ENCODE results near the gene CAMTA1. TPM values are rescaled to one million over a fixed set of nuclear protein-coding genes. Genes with fewer than 3 reads are reported as not detected.
"Not testable (repeated sequence)": the region's sequence is repeated elsewhere in the genome, so short reads cannot be mapped to it uniquely, and the experiment has no call there.

The CAMTA1 gene
- total RNA-seq, 1 donor from 2014 or later, result 62.9 TPM

DNA sequence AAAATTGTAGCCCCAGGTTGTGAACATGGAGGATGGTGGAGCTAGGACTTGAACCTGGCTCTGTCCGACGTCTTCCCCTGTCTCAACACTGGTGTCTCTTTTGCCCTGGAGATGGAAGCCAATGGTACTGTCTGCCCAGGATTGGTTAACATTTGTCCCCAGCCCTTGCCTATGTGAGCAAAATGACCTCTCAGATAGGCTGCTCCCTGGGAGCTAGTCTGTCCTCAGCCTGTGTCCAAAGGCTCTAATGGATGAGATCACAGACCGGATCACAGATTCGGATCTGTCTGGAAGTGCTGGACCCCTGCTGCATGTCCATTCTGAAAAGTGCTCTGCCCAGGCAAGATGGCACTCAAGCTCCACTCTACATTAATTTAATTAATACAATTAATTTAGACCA, 591.4 kb downstream of the CAMTA1 start:
- Histone ChIP-seq H3K4me1 (peaks cover 9% of the 10 kb centered on the region), H3K4me3 (no peak overlapping the region), H3K27me3 (no peaks in the 10 kb centered on the region), H3K36me3 (no peaks in the 10 kb centered on the region), H3K9me3 (no peaks in the 10 kb centered on the region), H3K27ac (no peak overlapping the region)
- intact Hi-C loops (cut with DNase I), result no loop called here
- peak; percentile 37 to 52 for DNase-seq (ENCODE audit: extremely low spot score in 2 of 2)
- TF ChIP-seq CTCF (IDR thresholded peaks at IDR 0.05) (no peak), POLR2A (IDR thresholded peaks at IDR 0.05) (no peak), POLR2AphosphoS5 (IDR thresholded peaks at IDR 0.05; ENCODE audit: insufficient read depth in 1 of 2, low read depth in 1 of 2) (no peak)

- H3K4me1 ChIP-seq, result peaks cover 9% of the 10 kb centered on the region
- DNase-seq (ENCODE audit: extremely low spot score in 2 of 2), result peak; percentile 60 to 74
- TF ChIP-seq POLR2A (IDR thresholded peaks at IDR 0.05) (no peak), POLR2AphosphoS5 (IDR thresholded peaks at IDR 0.05; ENCODE audit: insufficient read depth in 1 of 2, low read depth in 1 of 2) (no peak), CTCF (IDR thresholded peaks at IDR 0.05) (no peak)
- no peaks in the 10 kb centered on the region for H3K36me3 ChIP-seq
- H3K27ac ChIP-seq, result no peak overlapping the region
- no peaks in the 10 kb centered on the region for H3K9me3 ChIP-seq
- H3K4me3 ChIP-seq, result no peak overlapping the region
- intact Hi-C loops (cut with DNase I), result no loop called here
- H3K27me3 ChIP-seq, result no peaks in the 10 kb centered on the region
Observed at GRCh38 chr1:7378346-7379130, 593.3 kb downstream of the CAMTA1 start.

GRCh38 chr1:7379441-7379971, 594.3 kb downstream of the CAMTA1 start:
- Histone ChIP-seq H3K4me3 (no peak overlapping the region), H3K9me3 (no peaks in the 10 kb centered on the region), H3K27me3 (no peaks in the 10 kb centered on the region), H3K4me1 (peaks cover 9% of the 10 kb centered on the region), H3K36me3 (no peaks in the 10 kb centered on the region), H3K27ac (no peak overlapping the region)
- no peak for TF ChIP-seq POLR2AphosphoS5 (IDR thresholded peaks at IDR 0.05; ENCODE audit: insufficient read depth in 1 of 2, low read depth in 1 of 2)
- TF ChIP-seq CTCF (IDR thresholded peaks at IDR 0.05), result no peak
- no peak for TF ChIP-seq POLR2A (IDR thresholded peaks at IDR 0.05)
- intact Hi-C loops (cut with DNase I), result no loop called here
- peak; percentile 29 to 40 for DNase-seq (ENCODE audit: extremely low spot score in 2 of 2)

DNA sequence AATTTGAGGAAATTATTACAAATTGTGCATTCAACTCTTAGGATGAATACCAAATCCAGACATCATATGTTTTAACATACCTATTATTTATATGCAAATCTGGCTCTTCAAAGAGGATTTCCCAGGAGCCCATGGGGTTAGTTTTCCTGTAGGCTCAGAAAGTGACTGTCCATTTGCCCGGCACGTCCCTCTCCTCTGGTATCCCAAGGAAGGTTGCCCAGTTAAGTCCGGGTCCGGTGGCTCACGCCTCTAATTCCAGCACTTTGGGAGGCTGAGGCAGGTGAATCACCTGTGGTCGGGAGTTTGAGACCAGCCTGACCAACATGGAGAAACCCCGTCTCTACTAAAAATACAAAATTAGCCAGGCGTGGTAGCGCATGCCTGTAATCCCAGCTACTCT, 594.8 kb downstream of the CAMTA1 start:
- peak in 1 of 2 donors; percentile 67 for DNase-seq (ENCODE audit: extremely low spot score in 2 of 2)
- intact Hi-C loops (cut with DNase I); H3K4me1 ChIP-seq; H3K27ac ChIP-seq; H3K4me3 ChIP-seq; H3K9me3 ChIP-seq; H3K27me3 ChIP-seq; H3K36me3 ChIP-seq: not testable (repeated sequence)

DNA sequence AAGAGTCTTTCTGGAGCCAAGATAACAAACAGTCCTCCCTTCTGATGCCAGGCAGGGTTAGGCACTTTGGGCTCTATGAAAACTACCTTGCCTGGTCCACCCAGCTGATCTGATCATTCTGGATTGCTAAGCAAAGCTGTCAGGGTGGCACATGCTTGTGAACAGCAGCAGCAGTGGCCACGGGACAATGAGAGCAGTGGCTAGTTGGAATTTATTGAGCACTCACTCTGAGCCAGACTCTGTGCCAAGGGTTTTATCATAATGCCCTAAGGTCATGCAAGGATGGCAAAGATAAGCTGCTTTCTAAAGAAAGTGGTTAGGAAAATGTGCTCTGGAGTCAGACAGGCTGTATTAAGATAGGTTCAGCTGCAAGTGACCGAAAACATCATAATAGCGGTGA, 595.5 kb downstream of the CAMTA1 start:
- Histone ChIP-seq H3K9me3 (no peaks in the 10 kb centered on the region), H3K27ac (no peak overlapping the region), H3K36me3 (no peaks in the 10 kb centered on the region), H3K4me3 (no peak overlapping the region), H3K27me3 (no peaks in the 10 kb centered on the region), H3K4me1 (peaks cover 9% of the 10 kb centered on the region)
- TF ChIP-seq POLR2AphosphoS5 (IDR thresholded peaks at IDR 0.05; ENCODE audit: insufficient read depth in 1 of 2, low read depth in 1 of 2) (no peak), POLR2A (IDR thresholded peaks at IDR 0.05) (no peak), CTCF (IDR thresholded peaks at IDR 0.05) (no peak)
- intact Hi-C loops (cut with DNase I), result no loop called here
- peak; percentile 22 to 28 for DNase-seq (ENCODE audit: extremely low spot score in 2 of 2)

DNA sequence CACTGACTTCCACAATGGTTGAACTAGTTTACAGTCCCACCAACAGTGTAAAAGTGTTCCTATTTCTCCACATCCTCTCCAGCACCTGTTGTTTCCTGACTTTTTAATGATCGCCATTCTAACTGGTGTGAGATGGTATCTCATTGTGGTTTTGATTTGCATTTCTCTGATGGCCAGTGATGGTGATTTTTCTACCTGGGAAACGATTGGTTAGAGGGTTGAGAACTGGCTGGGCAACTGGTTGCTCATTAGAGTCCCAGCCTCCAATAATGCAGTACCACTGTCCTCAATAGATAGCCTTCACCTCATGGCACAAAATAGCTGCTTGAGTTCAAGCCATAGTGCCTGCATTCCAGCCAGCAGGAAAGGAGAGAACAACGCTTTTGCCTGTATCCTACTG, 596.5 kb downstream of the CAMTA1 start:
- H3K36me3 ChIP-seq; intact Hi-C loops (cut with DNase I); H3K27me3 ChIP-seq; H3K27ac ChIP-seq; H3K4me3 ChIP-seq; H3K4me1 ChIP-seq; H3K9me3 ChIP-seq: not testable (repeated sequence)
- DNase-seq (ENCODE audit: extremely low spot score in 2 of 2), result peak; percentile 10 to 31
